ENCODE data around the gene TUBB4A. TPM values are rescaled to one million over a fixed set of nuclear protein-coding genes. Genes with fewer than 3 reads are reported as not detected.

TUBB4A gene
- total RNA-seq, 1 experiment from 2014 or later = 18.5 TPM

- TF ChIP-seq ZNF512 (CRISPR knock-in tag; IDR thresholded peaks at IDR 0.05; ENCODE audit: borderline replicate concordance) (no peak), ATF6 (CRISPR knock-in tag; IDR thresholded peaks at IDR 0.05) (no peak), ZNF532 (CRISPR knock-in tag; IDR thresholded peaks at IDR 0.05; ENCODE audit: borderline replicate concordance) (no peak), FOXP1 (CRISPR knock-in tag; IDR thresholded peaks at IDR 0.05; ENCODE audit: borderline replicate concordance) (no peak), ZNF281 (CRISPR knock-in tag; IDR thresholded peaks at IDR 0.05) (0 out of 2 replicates have a peak, but pooled peaks have one; percentile 17), NFYB (CRISPR knock-in tag; conservative IDR thresholded peaks at IDR 0.05; ENCODE audit: low read depth) (no peak), FOXP4 (CRISPR knock-in tag; IDR thresholded peaks at IDR 0.05) (peak; percentile 52; the same call in 1 of the 2 replicates), MLX (CRISPR knock-in tag; IDR thresholded peaks at IDR 0.05) (0 out of 2 replicates have a peak, but pooled peaks have one; percentile 22), SP1 (CRISPR knock-in tag; conservative IDR thresholded peaks at IDR 0.05) (no peak), GRHL2 (CRISPR knock-in tag; IDR thresholded peaks at IDR 0.05; ENCODE audit: insufficient replicate concordance, severe bottlenecking) (no peak), E2F5 (CRISPR knock-in tag; IDR thresholded peaks at IDR 0.05) (no peak), USF1 (CRISPR knock-in tag; IDR thresholded peaks at IDR 0.05) (no peak; the same call in 1 of the 2 replicates), TP53 (CRISPR knock-in tag; IDR thresholded peaks at IDR 0.05) (no peak), NR2C2 (CRISPR knock-in tag; IDR thresholded peaks at IDR 0.05) (no peak), ZNF416 (CRISPR knock-in tag; IDR thresholded peaks at IDR 0.05) (no peak), SMAD3 (CRISPR knock-in tag; IDR thresholded peaks at IDR 0.05; ENCODE audit: borderline replicate concordance) (no peak), ARID4B (CRISPR knock-in tag; IDR thresholded peaks at IDR 0.05; ENCODE audit: borderline replicate concordance) (peak; percentile 72; the same call in 1 of the 2 replicates)
Measured at GRCh38 chr19:6516659-6517291, 14.7 kb upstream of the TUBB4A start (continued).
